Thoracic aorta (tissue), 2 donors: ENCODE data around the gene ZNF334. TPM values are rescaled to one million over a fixed set of nuclear protein-coding genes. Genes with fewer than 3 reads are reported as not detected.

Experiments used
- ATAC-seq: fragments of 150-250 bp; one replicate; pipeline ENCODE4 v1.8.0; 2017; ENCODE audit warnings: low read depth; ENCODE audit not compliant: insufficient number of reproducible peaks, low FRiP score
- DNase-seq: peaks from one replicate; pipeline ENCODE4 v3.0.0-alpha.2; 2020; ENCODE audit warnings: low spot score
- H3K27ac ChIP-seq, 2 donors: fragments of 200-600 bp; sonication (generic); 1 replicate in 1 of 2; 2 replicates in 1 of 2; pipeline ENCODE4 v1.5.1; 2016; ENCODE audit warnings: mild to moderate bottlenecking in 2 of 2, moderate library complexity in 2 of 2
- H3K27me3 ChIP-seq: fragments of 200-600 bp; sonication (generic); replicated peaks from 2 replicates; pipeline ENCODE4 v1.6.0; 2016; ENCODE audit warnings: mild to moderate bottlenecking; ENCODE audit not compliant: insufficient read depth
- H3K36me3 ChIP-seq: fragments of 200-600 bp; sonication (generic); one replicate; pipeline ENCODE4 v1.5.1; 2016
- H3K4me1 ChIP-seq, 2 donors: fragments of 200-600 bp; sonication (generic); 1 replicate in 1 of 2; 2 replicates in 1 of 2; pipeline versions ENCODE4 v1.5.1 to v1.6.0; 2016; ENCODE audit warnings: low read depth in 2 of 2, mild to moderate bottlenecking in 1 of 2; ENCODE audit not compliant: control insufficient read depth in 1 of 2
- H3K4me3 ChIP-seq: fragments of 200-600 bp; sonication (generic); 2 replicates; pipeline ENCODE4 v1.5.1; 2016; ENCODE audit warnings: mild to moderate bottlenecking
- H3K9me3 ChIP-seq: fragments of 200-600 bp; sonication (generic); 2 replicates; pipeline ENCODE4 v1.5.1; 2016
- total RNA-seq, 2 donors: library from RNA; depleted of rRNA; stranded (reverse); fragments of >200 nt; gene quantifications; one replicate each; pipeline versions ENCODE4 v1.1.0 to v1.2.3, GENCODE V29; 2016
- TF ChIP-seq, protein P1 (sequence below): fragments of 200-600 bp; sonication (generic); IDR thresholded peaks from one replicate; pipeline ENCODE4 v1.5.1; 2019; ENCODE audit warnings: antibody characterized with exemption

ZNF334 gene
- total RNA-seq, 2 donors from 2014 or later = 0.49 to 3.0 TPM

DNA sequence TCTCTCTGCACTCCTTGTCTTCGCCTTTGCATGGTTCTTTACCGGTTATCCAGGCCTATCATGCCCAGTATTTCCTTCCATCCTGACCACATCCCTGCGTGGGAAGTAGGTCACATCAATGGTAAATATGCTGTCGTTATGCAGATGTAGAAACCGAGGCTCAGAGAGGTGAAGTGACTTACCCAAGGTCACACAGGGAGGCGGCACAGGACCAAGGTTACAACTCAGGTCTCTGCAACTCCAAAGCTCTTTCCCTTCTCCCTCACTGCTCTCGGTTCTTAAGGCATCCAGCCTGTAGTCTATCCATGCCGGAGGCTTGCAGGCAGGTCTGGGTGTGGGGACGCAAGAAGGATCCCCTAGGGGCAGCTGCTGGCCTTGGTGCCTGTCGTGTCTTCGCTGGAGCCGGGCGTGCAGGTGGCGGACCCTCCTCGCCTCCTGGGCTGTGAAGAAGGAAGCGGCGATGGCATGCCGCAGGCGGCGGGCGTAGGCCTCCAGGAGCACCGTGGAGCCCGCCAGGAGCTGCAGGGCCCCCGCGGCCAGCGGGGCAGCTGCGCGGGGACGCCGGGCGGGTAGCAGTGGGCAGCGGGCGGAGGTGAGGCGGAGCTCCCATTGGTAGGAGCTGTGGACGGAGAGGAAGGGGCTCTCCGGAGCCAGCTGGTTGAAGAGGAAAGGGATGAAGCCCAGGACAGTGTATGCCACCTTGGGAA is 28.0 kb upstream of the ZNF334 start:
- H3K36me3 ChIP-seq = no peaks in the 10 kb centered on the region
- H3K4me1 ChIP-seq = no peaks in the 10 kb centered on the region
- no peaks in the 10 kb centered on the region for H3K9me3 ChIP-seq
- DNase-seq = no peak
- no peaks in the 10 kb centered on the region for H3K27me3 ChIP-seq
- H3K27ac ChIP-seq = no peak overlapping the region
- ATAC-seq = no peak
- TF ChIP-seq, protein P1, sequence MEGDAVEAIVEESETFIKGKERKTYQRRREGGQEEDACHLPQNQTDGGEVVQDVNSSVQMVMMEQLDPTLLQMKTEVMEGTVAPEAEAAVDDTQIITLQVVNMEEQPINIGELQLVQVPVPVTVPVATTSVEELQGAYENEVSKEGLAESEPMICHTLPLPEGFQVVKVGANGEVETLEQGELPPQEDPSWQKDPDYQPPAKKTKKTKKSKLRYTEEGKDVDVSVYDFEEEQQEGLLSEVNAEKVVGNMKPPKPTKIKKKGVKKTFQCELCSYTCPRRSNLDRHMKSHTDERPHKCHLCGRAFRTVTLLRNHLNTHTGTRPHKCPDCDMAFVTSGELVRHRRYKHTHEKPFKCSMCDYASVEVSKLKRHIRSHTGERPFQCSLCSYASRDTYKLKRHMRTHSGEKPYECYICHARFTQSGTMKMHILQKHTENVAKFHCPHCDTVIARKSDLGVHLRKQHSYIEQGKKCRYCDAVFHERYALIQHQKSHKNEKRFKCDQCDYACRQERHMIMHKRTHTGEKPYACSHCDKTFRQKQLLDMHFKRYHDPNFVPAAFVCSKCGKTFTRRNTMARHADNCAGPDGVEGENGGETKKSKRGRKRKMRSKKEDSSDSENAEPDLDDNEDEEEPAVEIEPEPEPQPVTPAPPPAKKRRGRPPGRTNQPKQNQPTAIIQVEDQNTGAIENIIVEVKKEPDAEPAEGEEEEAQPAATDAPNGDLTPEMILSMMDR = no peak
- H3K4me3 ChIP-seq = no peak overlapping the region

GRCh38 chr20:46539113-46539512 is 25.8 kb upstream of the ZNF334 start:
- Histone ChIP-seq H3K36me3 (no peaks in the 10 kb centered on the region), H3K4me1 (no peaks in the 10 kb centered on the region), H3K4me3 (no peak overlapping the region), H3K9me3 (no peaks in the 10 kb centered on the region), H3K27ac (no peak overlapping the region), H3K27me3 (no peaks in the 10 kb centered on the region)
- DNase-seq = no peak
- TF ChIP-seq, protein P1 = no peak
- no peak for ATAC-seq

DNA sequence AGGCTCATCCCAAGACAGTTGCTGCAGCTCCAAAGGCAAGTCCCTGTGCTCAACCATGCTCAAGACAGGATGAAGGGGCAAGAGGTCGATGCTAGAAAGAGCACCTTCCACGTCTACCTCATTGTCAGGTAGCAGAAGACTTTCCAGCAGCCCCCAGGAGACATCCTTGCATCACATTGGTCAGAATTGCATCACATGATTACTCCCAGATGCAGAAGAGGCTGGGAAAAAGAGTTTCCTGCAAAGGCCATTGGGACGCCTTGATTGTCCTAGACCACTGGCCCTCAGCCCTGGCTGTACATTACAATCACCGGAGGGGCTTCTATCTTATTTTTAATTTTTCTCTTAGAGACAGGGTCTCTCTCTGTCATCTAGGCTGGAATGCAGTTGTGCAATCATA is 17.3 kb upstream of the ZNF334 start:
- H3K36me3 ChIP-seq = no peaks in the 10 kb centered on the region
- H3K4me3 ChIP-seq = no peak overlapping the region
- H3K4me1 ChIP-seq = no peaks in the 10 kb centered on the region
- no peaks in the 10 kb centered on the region for H3K27me3 ChIP-seq
- TF ChIP-seq, protein P1 = no peak
- no peak for ATAC-seq
- H3K9me3 ChIP-seq = no peaks in the 10 kb centered on the region
- H3K27ac ChIP-seq = no peak overlapping the region
- no peak for DNase-seq

DNA sequence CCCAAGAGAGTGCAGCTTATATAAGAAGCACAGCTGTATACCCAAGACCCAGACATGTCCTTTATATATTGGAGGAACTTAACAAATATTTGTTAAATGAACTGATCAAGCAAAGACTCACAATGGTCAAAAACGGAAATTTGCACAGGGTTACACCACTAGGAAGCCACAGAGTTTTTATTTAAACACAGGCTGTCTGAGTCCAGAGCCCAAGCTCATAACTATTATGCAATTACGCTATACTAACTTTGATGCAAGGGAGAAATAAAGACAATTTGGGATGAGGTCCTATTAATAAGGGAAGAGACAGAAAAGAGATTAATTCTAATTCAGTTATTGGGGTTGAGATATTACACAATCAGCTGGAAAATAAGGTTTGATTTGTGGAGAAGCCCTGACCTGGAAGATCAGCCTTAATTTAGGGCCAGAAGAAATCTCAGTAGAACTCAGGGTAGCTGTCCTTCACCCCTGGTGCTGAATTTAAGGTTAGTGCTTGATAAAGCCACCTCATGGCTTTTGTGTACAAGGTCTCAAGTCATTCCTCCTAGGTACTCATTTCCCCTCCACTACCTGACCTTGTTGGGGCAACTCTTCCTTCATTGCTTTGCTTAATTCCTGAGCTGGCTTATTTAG is 10.5 kb upstream of the ZNF334 start:
- H3K4me3 ChIP-seq = no peak overlapping the region
- ATAC-seq (no peak), DNase-seq (no peak)
- no peaks in the 10 kb centered on the region for H3K9me3 ChIP-seq
- no peak overlapping the region for H3K27ac ChIP-seq
- no peaks in the 10 kb centered on the region for H3K36me3 ChIP-seq
- TF ChIP-seq, protein P1 = no peak
- no peaks in the 10 kb centered on the region for H3K4me1 ChIP-seq
- no peaks in the 10 kb centered on the region for H3K27me3 ChIP-seq

- TF ChIP-seq, protein P1 = no peak
- H3K4me1 ChIP-seq = no peaks in the 10 kb centered on the region
- no peak overlapping the region for H3K27ac ChIP-seq
- H3K9me3 ChIP-seq = no peaks in the 10 kb centered on the region
- H3K36me3 ChIP-seq = no peaks in the 10 kb centered on the region
- ATAC-seq (no peak), DNase-seq (no peak)
- no peaks in the 10 kb centered on the region for H3K27me3 ChIP-seq
- H3K4me3 ChIP-seq = no peak overlapping the region
These were observed 9.7 kb upstream of the ZNF334 start for GRCh38 chr20:46523108-46523507.
